Stomach (tissue), 4 donors: ENCODE data around the gene ODAD4.

ENCODE experiments used
- EP300 ChIP-seq: sonication (generic); formaldehyde crosslinking; IDR thresholded peaks from one replicate; pipeline ENCODE4 v1.6.1; 2017; ENCODE audit warnings: antibody characterized with exemption
- POLR2A ChIP-seq, 4 donors: fragments of 450-650 bp; IDR thresholded peaks; one replicate each; pipeline ENCODE4 v1.6.1; 2016; ENCODE audit warnings: antibody characterized with exemption in 4 of 4, control low read depth in 2 of 4, mild to moderate bottlenecking in 1 of 4, moderate library complexity in 1 of 4
- POLR2AphosphoS5 ChIP-seq, 3 donors: sonication (generic); formaldehyde crosslinking; IDR thresholded peaks; one replicate each; pipeline ENCODE4 v1.6.1; 2016; ENCODE audit warnings: antibody characterized with exemption in 3 of 3
- TF ChIP-seq, protein P1 (sequence below), 7 experiments: fragments of 450-650 bp in 4 of 7; fragments of 200-600 bp in 3 of 7; sonication (generic) in 3 of 7; IDR thresholded peaks; one replicate each; pipeline ENCODE4 v1.5.1; 2016 to 2019; ENCODE audit warnings: antibody characterized with exemption in 7 of 7, control low read depth in 2 of 7, mild to moderate bottlenecking in 1 of 7

DNA sequence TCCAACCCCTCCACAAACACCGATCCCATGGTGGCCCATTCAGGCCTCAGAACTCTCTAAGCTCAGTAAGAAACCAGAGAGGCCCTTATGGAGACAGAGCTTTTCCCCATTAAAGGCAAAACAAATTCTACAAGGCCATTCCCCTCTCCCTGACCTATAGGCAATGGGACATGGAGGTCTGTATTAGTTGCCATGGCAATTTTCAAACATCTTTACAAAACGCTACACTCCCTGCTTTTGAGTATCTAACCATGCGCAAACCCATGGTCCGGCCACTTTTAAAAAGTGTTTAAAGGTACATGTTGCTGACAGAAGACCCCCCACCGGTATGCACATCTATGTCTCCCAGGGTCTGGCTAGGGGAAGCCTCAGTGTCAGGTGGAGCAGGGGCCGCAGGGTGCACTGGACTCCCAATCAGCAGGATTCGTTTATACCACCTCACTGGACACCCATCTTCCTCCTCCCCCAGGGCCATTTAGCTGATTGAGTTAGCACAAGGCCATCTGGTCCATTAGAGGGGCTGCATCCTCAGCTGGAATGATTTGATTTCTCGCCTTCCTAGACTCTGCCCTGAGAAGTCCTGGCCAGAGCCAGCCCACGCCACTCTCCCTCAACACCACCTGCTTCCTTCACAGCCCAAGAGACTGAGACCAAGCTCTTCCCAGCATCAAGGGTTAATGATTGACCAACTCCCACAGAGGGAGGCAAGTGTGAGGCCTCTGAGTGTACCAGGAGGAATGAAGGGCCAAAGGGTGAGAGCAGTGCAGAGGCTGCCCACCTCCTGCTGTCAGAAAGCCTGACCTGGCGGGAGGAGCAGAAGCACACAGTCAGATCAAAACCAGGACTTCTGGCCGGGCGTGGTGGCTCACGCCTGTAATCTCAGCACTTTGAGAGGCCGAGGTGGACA lies 22.5 kb upstream of the ODAD4 start:
- no peak for TF ChIP-seq POLR2A (IDR thresholded peaks at IDR 0.05)
- TF ChIP-seq, protein P1, sequence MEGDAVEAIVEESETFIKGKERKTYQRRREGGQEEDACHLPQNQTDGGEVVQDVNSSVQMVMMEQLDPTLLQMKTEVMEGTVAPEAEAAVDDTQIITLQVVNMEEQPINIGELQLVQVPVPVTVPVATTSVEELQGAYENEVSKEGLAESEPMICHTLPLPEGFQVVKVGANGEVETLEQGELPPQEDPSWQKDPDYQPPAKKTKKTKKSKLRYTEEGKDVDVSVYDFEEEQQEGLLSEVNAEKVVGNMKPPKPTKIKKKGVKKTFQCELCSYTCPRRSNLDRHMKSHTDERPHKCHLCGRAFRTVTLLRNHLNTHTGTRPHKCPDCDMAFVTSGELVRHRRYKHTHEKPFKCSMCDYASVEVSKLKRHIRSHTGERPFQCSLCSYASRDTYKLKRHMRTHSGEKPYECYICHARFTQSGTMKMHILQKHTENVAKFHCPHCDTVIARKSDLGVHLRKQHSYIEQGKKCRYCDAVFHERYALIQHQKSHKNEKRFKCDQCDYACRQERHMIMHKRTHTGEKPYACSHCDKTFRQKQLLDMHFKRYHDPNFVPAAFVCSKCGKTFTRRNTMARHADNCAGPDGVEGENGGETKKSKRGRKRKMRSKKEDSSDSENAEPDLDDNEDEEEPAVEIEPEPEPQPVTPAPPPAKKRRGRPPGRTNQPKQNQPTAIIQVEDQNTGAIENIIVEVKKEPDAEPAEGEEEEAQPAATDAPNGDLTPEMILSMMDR (IDR thresholded peaks at IDR 0.05), result no peak
- TF ChIP-seq EP300, result no peak
- TF ChIP-seq POLR2AphosphoS5 (IDR thresholded peaks at IDR 0.05), result no peak
